GM19467 (cell line): ENCODE measurements around the gene NCKIPSD.

Experiments used
- ATAC-seq: cut with Tn5 transposase; IDR thresholded peaks from one replicate; pipeline ENCODE4 v1.9.1; 2021; ENCODE audit warnings: mild to moderate bottlenecking, moderate library complexity; ENCODE audit not compliant: unreplicated experiment

The NCKIPSD gene

GRCh38 chr3:48679411-48680391 lies 6.0 kb downstream of the NCKIPSD start:
- ATAC-seq: no peak

- no peak for ATAC-seq
These were observed 6.9 kb downstream of the NCKIPSD start for GRCh38 chr3:48678566-48679380.

- no peak for ATAC-seq
These were observed 7.7 kb downstream of the NCKIPSD start for GRCh38 chr3:48678056-48678455.

- ATAC-seq: no peak
These were observed 11.2 kb downstream of the NCKIPSD start for GRCh38 chr3:48674505-48674904.

- no peak for ATAC-seq
These were observed 13.2 kb downstream of the NCKIPSD start for GRCh38 chr3:48672522-48672921.

- no peak for ATAC-seq
These were observed 20.8 kb downstream of the NCKIPSD start for GRCh38 chr3:48664929-48665328.

- no peak for ATAC-seq
These were observed 21.4 kb downstream of the NCKIPSD start for GRCh38 chr3:48664313-48664644.

GRCh38 chr3:48663489-48664312 lies 22.0 kb downstream of the NCKIPSD start:
- ATAC-seq: peak; percentile 83

GRCh38 chr3:48662753-48663488 lies 22.8 kb downstream of the NCKIPSD start, which contains the start of gene CELSR3:
CELSR3 (minus strand) TSS chr3:48662886; CDS start chr3:48662634, 252 bp downstream.
- no peak for ATAC-seq

- no peak for ATAC-seq
These were observed 23.5 kb downstream of the NCKIPSD start for GRCh38 chr3:48662145-48662752.

- no peak for ATAC-seq
These were observed 24.1 kb downstream of the NCKIPSD start for GRCh38 chr3:48661501-48662144.

- ATAC-seq: no peak
These were observed 24.8 kb downstream of the NCKIPSD start for GRCh38 chr3:48660800-48661400.

- ATAC-seq: no peak
These were observed 28.9 kb downstream of the NCKIPSD start for GRCh38 chr3:48656841-48657281.

- no peak for ATAC-seq
These were observed 29.5 kb downstream of the NCKIPSD start for GRCh38 chr3:48656061-48656840.

GRCh38 chr3:48655606-48656005 lies 30.1 kb downstream of the NCKIPSD start:
- ATAC-seq: no peak

GRCh38 chr3:48655063-48655462 lies 30.7 kb downstream of the NCKIPSD start:
- no peak for ATAC-seq

- ATAC-seq: no peak
These were observed 32.6 kb downstream of the NCKIPSD start for GRCh38 chr3:48652923-48653715.
